Measurements from ENCODE around the gene NTHL1.

Gene NTHL1

DNA sequence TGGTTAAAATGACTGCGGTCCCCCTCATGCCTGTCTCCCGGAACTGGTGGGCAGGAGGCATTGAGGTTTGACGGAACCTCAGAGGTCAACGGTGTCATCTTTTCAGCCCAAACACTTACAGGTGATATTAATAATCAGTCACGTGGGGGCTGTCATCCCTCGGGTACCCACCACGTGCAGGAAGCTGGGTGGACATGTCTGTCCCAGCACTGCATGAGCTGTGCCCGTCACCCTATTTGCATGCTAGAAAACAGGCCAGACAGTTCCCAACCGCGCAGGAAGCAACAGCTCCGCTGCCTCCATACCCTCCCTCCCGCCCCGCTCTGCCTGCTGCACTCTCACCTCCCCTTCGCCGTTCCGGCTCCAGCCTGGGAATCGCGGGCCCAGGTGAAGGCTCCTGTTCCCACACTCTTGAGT is 56.5 kb downstream of the NTHL1 start:
- Histone ChIP-seq H3K27me3 (ENCODE audit: insufficient read depth, low read depth, severe bottlenecking) (no peaks in the 10 kb centered on the region), H3K9me3 (ENCODE audit: severe bottlenecking) (no peaks in the 10 kb centered on the region), H3K4me3 (ENCODE audit: low read depth, low read length) (no peak overlapping the region), H3K36me3 (peaks cover 15% of the 10 kb centered on the region), H3K27ac (no peak overlapping the region)
- DNase-seq = no peak
- TF ChIP-seq, protein P1, sequence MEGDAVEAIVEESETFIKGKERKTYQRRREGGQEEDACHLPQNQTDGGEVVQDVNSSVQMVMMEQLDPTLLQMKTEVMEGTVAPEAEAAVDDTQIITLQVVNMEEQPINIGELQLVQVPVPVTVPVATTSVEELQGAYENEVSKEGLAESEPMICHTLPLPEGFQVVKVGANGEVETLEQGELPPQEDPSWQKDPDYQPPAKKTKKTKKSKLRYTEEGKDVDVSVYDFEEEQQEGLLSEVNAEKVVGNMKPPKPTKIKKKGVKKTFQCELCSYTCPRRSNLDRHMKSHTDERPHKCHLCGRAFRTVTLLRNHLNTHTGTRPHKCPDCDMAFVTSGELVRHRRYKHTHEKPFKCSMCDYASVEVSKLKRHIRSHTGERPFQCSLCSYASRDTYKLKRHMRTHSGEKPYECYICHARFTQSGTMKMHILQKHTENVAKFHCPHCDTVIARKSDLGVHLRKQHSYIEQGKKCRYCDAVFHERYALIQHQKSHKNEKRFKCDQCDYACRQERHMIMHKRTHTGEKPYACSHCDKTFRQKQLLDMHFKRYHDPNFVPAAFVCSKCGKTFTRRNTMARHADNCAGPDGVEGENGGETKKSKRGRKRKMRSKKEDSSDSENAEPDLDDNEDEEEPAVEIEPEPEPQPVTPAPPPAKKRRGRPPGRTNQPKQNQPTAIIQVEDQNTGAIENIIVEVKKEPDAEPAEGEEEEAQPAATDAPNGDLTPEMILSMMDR (IDR thresholded peaks at IDR 0.05; ENCODE audit: low read depth, low read length) = no peak

DNA sequence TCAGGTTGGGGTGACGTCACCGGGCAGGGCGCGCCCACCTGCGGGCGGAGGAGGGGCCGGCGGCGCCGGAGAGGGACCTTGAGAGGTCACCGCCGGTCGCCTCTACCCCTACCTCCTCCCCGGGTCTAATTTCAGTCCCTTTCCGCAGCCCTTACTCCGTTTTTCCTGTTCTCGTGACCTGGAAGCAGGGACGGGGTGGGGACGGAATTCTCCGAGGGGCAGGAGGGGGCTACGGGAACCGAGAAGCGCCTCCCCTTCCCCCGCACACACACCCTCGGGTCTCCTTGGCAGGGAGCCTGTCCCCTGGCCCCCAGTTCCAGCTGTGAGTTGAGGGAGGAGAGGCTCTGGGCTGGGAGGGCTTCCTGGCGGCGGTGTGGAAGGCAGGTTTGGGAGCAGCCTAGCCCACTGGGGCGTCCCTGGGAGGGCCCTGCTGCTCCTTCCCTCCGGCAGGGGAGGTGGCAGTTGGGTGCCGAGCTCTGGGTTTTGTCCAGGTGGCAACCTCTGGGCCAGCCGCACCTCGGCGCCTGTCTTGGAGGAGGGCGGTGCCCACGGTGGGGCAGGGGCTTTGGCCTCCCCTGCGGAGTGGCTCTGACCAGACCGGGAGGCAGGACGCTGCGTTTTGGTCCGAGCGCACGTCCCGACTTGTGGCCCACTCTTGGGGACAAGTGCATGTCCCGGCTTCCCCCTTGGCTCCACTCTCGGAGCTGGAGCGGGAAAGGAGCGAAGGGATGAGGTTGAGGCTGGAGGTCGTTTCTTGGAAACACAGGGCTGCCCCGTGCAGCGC is 57.1 kb downstream of the NTHL1 start:
- Histone ChIP-seq H3K9me3 (ENCODE audit: severe bottlenecking) (no peaks in the 10 kb centered on the region), H3K36me3 (peaks cover 21% of the 10 kb centered on the region), H3K4me3 (ENCODE audit: low read depth, low read length) (peak overlapping the region; percentile 61), H3K27ac (peak overlapping the region; percentile 64), H3K27me3 (ENCODE audit: insufficient read depth, low read depth, severe bottlenecking) (no peaks in the 10 kb centered on the region)
- DNase-seq = peak; percentile 67
- TF ChIP-seq, protein P1 (IDR thresholded peaks at IDR 0.05; ENCODE audit: low read depth, low read length) = no peak

DNA sequence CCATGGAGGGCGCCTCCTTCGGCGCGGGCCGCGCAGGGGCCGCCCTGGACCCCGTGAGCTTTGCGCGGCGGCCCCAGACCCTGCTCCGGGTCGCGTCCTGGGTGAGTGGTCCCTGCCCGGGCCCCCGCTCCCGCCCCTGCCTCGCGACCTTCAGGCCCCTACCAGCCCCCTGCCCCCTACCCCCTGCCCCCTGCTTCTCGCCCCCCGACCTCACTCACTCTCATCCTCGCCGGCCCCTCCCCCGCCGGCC is 57.6 kb downstream of the NTHL1 start:
- TF ChIP-seq, protein P1 (IDR thresholded peaks at IDR 0.05; ENCODE audit: low read depth, low read length) = no peak
- no peak overlapping the region for H3K27ac ChIP-seq
- no peaks in the 10 kb centered on the region for H3K9me3 ChIP-seq (ENCODE audit: severe bottlenecking)
- no peak for DNase-seq
- peaks cover 23% of the 10 kb centered on the region for H3K36me3 ChIP-seq
- no peaks in the 10 kb centered on the region for H3K27me3 ChIP-seq (ENCODE audit: insufficient read depth, low read depth, severe bottlenecking)
- peak overlapping the region; percentile 61 for H3K4me3 ChIP-seq (ENCODE audit: low read depth, low read length)
